A673 (cell line): Measurements from ENCODE around the gene HS6ST2. TPM values are rescaled to one million over a fixed set of nuclear protein-coding genes. Genes with fewer than 3 reads are reported as not detected.

Experiments used
- BruUV-seq: library from RNA; stranded (reverse); fragments of 400-500 nt; replicated peaks from 2 replicates; lab custom pipeline; 2021; lab: Mats Ljungman, UMichigan
- CTCF ChIA-PET: fragments of 300-600 bp; sonication (Branson Sonifier 250); formaldehyde crosslinking; loops from one replicate; lab custom pipeline; 2022; ENCODE audit warnings: antibody characterized with exemption; lab: Charles Lee
- POLR2A ChIA-PET: fragments of 300-600 bp; sonication (Branson Sonifier 250); formaldehyde crosslinking; loops from one replicate; lab custom pipeline; 2022; ENCODE audit warnings: antibody characterized with exemption; ENCODE audit not compliant: low non-redundant PET; lab: Charles Lee
- DNase-seq: peaks from one replicate; pipeline ENCODE4 v3.0.0-alpha.2; 2015; ENCODE audit warnings: low spot score
- H3K27ac ChIP-seq: fragments of 200-600 bp; sonication (generic); 2 replicates; pipeline ENCODE4 v1.5.1; 2016; ENCODE audit warnings: mixed run types, low read depth, mild to moderate bottlenecking, mixed read lengths, antibody characterized with exemption, low read length; ENCODE audit not compliant: poor library complexity, severe bottlenecking
- H3K27me3 ChIP-seq: fragments of 200-600 bp; sonication (generic); replicated peaks from 2 replicates; pipeline ENCODE4 v1.6.1; 2017; ENCODE audit warnings: mixed run types, low read depth, mild to moderate bottlenecking, mixed read lengths, antibody characterized with exemption, low read length; ENCODE audit not compliant: insufficient read depth, poor library complexity
- H3K36me3 ChIP-seq: fragments of 200-600 bp; sonication (generic); 2 replicates; pipeline ENCODE4 v1.6.1; 2016; ENCODE audit warnings: mixed run types, mild to moderate bottlenecking, mixed read lengths, antibody characterized with exemption, low read length; ENCODE audit not compliant: insufficient read depth, poor library complexity, severe bottlenecking
- H3K4me1 ChIP-seq: fragments of 200-600 bp; sonication (generic); 2 replicates; pipeline ENCODE4 v1.6.1; 2017; ENCODE audit warnings: mixed run types, mild to moderate bottlenecking, mixed read lengths, antibody characterized with exemption, low read length; ENCODE audit not compliant: insufficient read depth, poor library complexity, severe bottlenecking
- H3K4me3 ChIP-seq: fragments of 200-600 bp; sonication (generic); 2 replicates; pipeline ENCODE4 v1.5.1; 2016; ENCODE audit warnings: low read depth, mixed run types, mild to moderate bottlenecking, mixed read lengths, low read length; ENCODE audit not compliant: poor library complexity, severe bottlenecking
- H3K9me3 ChIP-seq: fragments of 200-600 bp; sonication (generic); 2 replicates; pipeline ENCODE4 v1.6.1; 2016; ENCODE audit warnings: mixed run types, low read depth, mild to moderate bottlenecking, mixed read lengths, antibody characterized with exemption, low read length; ENCODE audit not compliant: poor library complexity, severe bottlenecking
- EZH2 ChIP-seq: fragments of 200-600 bp; sonication (generic); IDR thresholded peaks from 2 replicates; pipeline ENCODE4 v1.6.1; 2017; ENCODE audit warnings: borderline replicate concordance, low read depth, mild to moderate bottlenecking, mixed read lengths, antibody characterized with exemption, low read length; ENCODE audit not compliant: poor library complexity, severe bottlenecking
- intact Hi-C: fragments of 100-400 bp; cut with micrococcal nuclease; formaldehyde crosslinking; loops from one replicate; pipeline ENCODE4 v1.10.0; 2022; ENCODE audit not compliant: unreplicated experiment
- total RNA-seq: library from RNA; stranded (reverse); gene quantifications from 2 replicates; pipeline ENCODE4 v1.2.3, GENCODE V29; 2021
- TF ChIP-seq, protein P1 (sequence below): fragments of 300-800, 200-600 bp; sonication (generic); conservative IDR thresholded peaks from 2 replicates; pipeline ENCODE4 v1.5.1; 2017; ENCODE audit warnings: low read depth, mild to moderate bottlenecking, antibody characterized with exemption, low read length, moderate library complexity, mixed read lengths

Gene HS6ST2
- total RNA-seq, 1 experiment from 2014 or later = 6.9 TPM

DNA sequence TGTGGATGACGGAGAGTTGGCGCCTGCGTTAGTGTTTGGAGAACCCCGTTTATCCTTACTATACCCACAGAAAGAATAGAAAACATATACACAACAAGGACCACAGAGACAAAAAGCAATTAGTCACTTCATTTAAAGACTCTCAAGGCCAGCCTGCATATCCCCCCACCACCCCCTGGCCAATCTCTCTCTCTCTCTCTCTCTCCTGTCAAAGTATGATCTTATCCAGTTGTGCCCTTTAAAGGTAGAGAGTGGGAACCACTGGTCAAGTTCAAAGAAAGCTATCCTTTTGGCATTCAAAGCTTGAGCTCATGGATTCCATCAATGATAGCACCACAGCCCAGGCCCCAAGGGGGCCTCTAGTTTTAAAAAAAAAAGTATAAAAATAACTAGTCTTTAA lies 289.3 kb downstream of the HS6ST2 start:
- CTCF ChIA-PET = interaction anchor here (0.6 kb wide), 1 partner anchor 377 kb away, joined by 6 read pairs; no protein-coding TSS in a partner anchor
- DNase-seq = no peak
- no peaks in the 10 kb centered on the region for H3K4me1 ChIP-seq
- H3K27ac ChIP-seq = no peak overlapping the region
- intact Hi-C loops = no loop called here
- H3K9me3 ChIP-seq = no peaks in the 10 kb centered on the region
- no peak overlapping the region for H3K4me3 ChIP-seq
- H3K36me3 ChIP-seq = no peaks in the 10 kb centered on the region
- BruUV-seq = no TSS peak
- no peak for TF ChIP-seq EZH2
- TF ChIP-seq, protein P1, sequence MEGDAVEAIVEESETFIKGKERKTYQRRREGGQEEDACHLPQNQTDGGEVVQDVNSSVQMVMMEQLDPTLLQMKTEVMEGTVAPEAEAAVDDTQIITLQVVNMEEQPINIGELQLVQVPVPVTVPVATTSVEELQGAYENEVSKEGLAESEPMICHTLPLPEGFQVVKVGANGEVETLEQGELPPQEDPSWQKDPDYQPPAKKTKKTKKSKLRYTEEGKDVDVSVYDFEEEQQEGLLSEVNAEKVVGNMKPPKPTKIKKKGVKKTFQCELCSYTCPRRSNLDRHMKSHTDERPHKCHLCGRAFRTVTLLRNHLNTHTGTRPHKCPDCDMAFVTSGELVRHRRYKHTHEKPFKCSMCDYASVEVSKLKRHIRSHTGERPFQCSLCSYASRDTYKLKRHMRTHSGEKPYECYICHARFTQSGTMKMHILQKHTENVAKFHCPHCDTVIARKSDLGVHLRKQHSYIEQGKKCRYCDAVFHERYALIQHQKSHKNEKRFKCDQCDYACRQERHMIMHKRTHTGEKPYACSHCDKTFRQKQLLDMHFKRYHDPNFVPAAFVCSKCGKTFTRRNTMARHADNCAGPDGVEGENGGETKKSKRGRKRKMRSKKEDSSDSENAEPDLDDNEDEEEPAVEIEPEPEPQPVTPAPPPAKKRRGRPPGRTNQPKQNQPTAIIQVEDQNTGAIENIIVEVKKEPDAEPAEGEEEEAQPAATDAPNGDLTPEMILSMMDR = no peak
- POLR2A ChIA-PET = no interaction called here
- H3K27me3 ChIP-seq = peaks cover 6% of the 10 kb centered on the region

DNA sequence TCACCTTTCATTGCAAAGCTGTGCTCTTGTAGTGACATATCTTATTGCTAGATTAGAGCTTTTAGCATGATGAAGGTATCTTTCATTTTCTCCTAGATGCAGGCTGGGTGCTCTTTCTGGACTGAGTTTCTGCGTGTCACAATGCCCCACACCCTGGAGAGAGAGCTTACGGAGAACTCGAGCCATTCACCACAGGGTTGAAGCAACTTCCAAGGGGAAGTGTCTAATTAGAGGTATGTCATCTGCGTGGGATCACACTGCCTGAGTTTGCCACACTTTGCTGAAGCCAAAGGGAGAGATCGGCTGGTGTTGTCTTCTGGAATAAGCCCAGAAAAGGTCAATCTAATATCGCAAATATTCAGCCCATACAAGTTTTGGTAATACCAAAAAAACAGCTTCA lies 290.3 kb downstream of the HS6ST2 start:
- BruUV-seq = no TSS peak
- DNase-seq = no peak
- peaks cover 6% of the 10 kb centered on the region for H3K27me3 ChIP-seq
- ChIA-PET CTCF (no interaction called here), POLR2A (no interaction called here)
- no peaks in the 10 kb centered on the region for H3K4me1 ChIP-seq
- H3K27ac ChIP-seq = no peak overlapping the region
- intact Hi-C loops = no loop called here
- no peaks in the 10 kb centered on the region for H3K9me3 ChIP-seq
- H3K4me3 ChIP-seq = no peak overlapping the region
- TF ChIP-seq, protein P1 = no peak
- TF ChIP-seq EZH2 = no peak
- no peaks in the 10 kb centered on the region for H3K36me3 ChIP-seq

DNA sequence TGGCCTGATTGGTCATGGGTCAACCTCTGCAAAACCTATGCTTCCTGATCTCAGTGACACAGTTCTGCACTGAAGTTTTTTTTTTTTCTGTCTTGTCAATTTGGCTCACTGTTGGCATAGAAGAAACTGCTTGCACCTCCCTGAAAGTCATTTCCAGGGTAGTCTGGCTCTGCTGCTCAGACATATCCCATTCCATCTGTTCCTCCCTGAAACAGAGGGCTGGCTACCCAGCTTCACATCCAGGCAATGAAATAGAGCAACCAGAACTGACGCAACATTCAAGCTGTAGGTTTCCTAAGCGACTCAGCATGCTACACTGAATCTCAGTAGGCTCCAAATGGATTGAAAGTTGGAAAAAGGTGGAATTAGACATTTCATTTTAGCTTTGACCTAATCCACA lies 292.8 kb downstream of the HS6ST2 start:
- peaks cover 6% of the 10 kb centered on the region for H3K27me3 ChIP-seq
- ChIA-PET CTCF (interaction anchor here (0.7 kb wide), 1 partner anchor 68 kb away, joined by 3 read pairs; no protein-coding TSS in a partner anchor), POLR2A (no interaction called here)
- H3K4me3 ChIP-seq = no peak overlapping the region
- no peaks in the 10 kb centered on the region for H3K36me3 ChIP-seq
- no peaks in the 10 kb centered on the region for H3K4me1 ChIP-seq
- TF ChIP-seq EZH2 = no peak
- TF ChIP-seq, protein P1 = no peak
- H3K9me3 ChIP-seq = no peaks in the 10 kb centered on the region
- no TSS peak for BruUV-seq
- no peak for DNase-seq
- no peak overlapping the region for H3K27ac ChIP-seq
- intact Hi-C loops = no loop called here
